Measurements from ENCODE around the gene MAPRE2.

- TF ChIP-seq YY1 (IDR thresholded peaks at IDR 0.05; ENCODE audit: insufficient read depth, insufficient read length) (no peak), ZNF274 (IDR thresholded peaks at IDR 0.05; ENCODE audit: low read depth, low read length) (no peak), SUZ12 (IDR thresholded peaks at IDR 0.05; ENCODE audit: extremely low read depth, insufficient read depth, insufficient read length) (no peak)
Measured at GRCh38 chr18:35084494-35085449, 43.6 kb downstream of the MAPRE2 start.

All from NT2/D1 (cell line).